Measurements from ENCODE around the gene CADM1.

The CADM1 gene

DNA sequence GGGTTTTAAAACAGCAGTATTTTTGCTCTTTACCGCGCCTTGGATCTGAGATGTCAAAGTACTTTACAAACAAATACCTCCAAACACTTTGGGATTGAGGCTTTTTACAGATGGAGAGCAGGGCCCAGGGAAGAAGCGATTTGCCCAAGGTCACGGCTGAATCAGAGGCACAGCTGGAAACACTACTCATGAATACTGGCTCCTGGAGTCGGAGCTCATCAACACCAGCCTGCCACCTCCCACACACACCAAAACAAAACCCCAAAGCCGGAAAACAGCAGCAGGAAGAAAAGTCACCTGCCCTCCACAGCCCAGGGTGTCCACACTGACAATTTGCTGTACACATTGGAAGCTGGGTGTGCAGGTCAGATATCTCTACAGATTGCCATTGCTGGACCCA is 339.4 kb downstream of the CADM1 start:
- no peaks in the 10 kb centered on the region for H3K4me1 ChIP-seq (ENCODE audit: control insufficient read depth, insufficient read depth, low read length)
- no peak overlapping the region for H3K9ac ChIP-seq (ENCODE audit: low read length)
- no peak overlapping the region for H3K27ac ChIP-seq (ENCODE audit: low read depth, low read length)
- peaks cover 4% of the 10 kb centered on the region for H3K27me3 ChIP-seq (ENCODE audit: control insufficient read depth, insufficient read depth, low read length)
- no peak overlapping the region for H3K4me3 ChIP-seq (ENCODE audit: low read length)
- H3K36me3 ChIP-seq (ENCODE audit: control insufficient read depth, insufficient read depth, low read length), result no peaks in the 10 kb centered on the region

DNA sequence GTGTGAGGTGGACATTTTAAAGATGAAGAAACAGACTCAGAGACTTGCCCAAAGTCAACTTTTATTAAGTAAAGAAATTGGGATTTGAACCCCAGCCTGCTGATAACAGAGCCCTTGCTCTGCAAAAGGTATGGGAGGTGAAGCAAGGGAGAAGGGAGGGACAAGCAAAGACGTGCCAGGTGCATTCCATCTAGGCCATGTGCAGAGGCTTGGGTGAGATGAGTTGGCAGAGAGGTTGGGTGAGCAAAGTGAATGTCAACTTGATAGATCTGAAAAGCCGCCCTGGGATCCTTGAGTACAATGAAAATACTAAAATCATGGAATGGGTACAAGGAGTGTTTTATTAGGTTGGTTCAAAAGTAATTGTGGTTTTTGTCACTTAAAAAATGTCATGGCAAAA is 341.3 kb downstream of the CADM1 start:
- Histone ChIP-seq H3K9ac (ENCODE audit: low read length) (no peak overlapping the region), H3K27me3 (ENCODE audit: control insufficient read depth, insufficient read depth, low read length) (peaks cover 4% of the 10 kb centered on the region), H3K4me1 (ENCODE audit: control insufficient read depth, insufficient read depth, low read length) (no peaks in the 10 kb centered on the region), H3K36me3 (ENCODE audit: control insufficient read depth, insufficient read depth, low read length) (no peaks in the 10 kb centered on the region), H3K27ac (ENCODE audit: low read depth, low read length) (no peak overlapping the region), H3K4me3 (ENCODE audit: low read length) (no peak overlapping the region)

DNA sequence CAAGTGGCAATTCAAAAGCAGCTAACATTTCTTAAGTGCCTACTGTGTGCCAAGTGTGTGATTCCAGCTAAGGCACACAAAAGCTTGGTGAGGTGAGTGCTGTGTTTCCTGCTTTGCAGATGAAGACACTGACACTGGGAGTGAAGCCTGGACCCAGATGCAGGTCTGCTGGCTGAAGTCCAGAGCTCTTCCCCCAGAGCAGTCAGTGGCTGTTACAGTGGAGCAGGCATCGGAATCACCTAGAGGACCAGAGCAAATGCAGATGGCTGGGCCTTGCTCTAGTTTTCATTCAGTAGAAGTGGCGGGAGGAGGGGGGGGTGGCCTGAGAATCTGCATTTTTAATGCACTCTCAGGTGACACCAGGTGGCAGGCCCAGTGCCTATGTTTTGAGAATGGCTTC is 342.3 kb downstream of the CADM1 start:
- Histone ChIP-seq H3K27me3 (ENCODE audit: control insufficient read depth, insufficient read depth, low read length) (peaks cover 4% of the 10 kb centered on the region), H3K36me3 (ENCODE audit: control insufficient read depth, insufficient read depth, low read length) (no peaks in the 10 kb centered on the region), H3K4me1 (ENCODE audit: control insufficient read depth, insufficient read depth, low read length) (no peaks in the 10 kb centered on the region), H3K9ac (ENCODE audit: low read length) (no peak overlapping the region), H3K27ac (ENCODE audit: low read depth, low read length) (no peak overlapping the region), H3K4me3 (ENCODE audit: low read length) (no peak overlapping the region)

DNA sequence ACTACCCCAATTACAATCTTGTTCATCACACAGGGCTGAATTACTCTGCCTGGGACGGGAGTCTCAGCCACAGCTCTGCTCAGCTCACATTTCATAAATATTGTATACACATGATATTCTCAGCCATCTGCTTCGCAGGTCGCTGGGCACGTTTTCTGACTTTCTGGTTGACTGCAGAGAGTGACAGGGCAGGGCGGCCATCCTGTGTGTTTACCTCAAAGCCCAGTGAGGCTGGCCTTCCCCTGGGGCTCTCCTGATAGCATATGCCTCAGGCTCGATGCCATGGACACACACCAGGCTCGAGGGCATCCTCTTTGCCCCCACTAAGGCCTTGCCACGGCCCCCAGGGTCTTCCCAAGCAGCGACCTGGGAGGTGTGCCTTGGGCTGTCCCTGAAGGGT is 345.0 kb downstream of the CADM1 start:
- Histone ChIP-seq H3K4me1 (ENCODE audit: control insufficient read depth, insufficient read depth, low read length) (no peaks in the 10 kb centered on the region), H3K36me3 (ENCODE audit: control insufficient read depth, insufficient read depth, low read length) (no peaks in the 10 kb centered on the region), H3K27me3 (ENCODE audit: control insufficient read depth, insufficient read depth, low read length) (peaks cover 4% of the 10 kb centered on the region)

DNA sequence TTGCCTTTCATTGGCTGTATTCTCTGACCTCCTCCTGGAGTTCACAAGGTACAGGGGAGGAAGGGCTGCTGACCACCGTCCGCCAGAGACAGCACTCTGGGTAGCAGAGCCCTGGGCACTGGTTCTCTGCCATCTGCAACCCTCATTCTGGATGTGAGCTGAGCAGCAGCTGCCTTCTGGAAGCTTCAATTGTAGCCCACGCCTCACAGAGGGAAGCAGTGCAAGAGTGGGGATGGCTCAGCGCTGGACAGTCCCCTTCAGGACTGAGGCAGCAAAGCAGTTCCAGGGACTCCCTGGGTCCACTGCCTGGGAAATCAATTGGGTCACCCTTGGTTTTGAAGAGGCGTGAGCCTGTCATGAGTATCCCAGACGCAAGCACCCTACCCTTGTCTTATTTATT is 346.2 kb downstream of the CADM1 start:
- H3K4me3 ChIP-seq (ENCODE audit: low read length), result no peak overlapping the region
- H3K36me3 ChIP-seq (ENCODE audit: control insufficient read depth, insufficient read depth, low read length), result no peaks in the 10 kb centered on the region
- H3K27ac ChIP-seq (ENCODE audit: low read depth, low read length), result no peak overlapping the region
- no peak overlapping the region for H3K9ac ChIP-seq (ENCODE audit: low read length)
- H3K4me1 ChIP-seq (ENCODE audit: control insufficient read depth, insufficient read depth, low read length), result no peaks in the 10 kb centered on the region
- H3K27me3 ChIP-seq (ENCODE audit: control insufficient read depth, insufficient read depth, low read length), result no peaks in the 10 kb centered on the region

More for the DNA sequence above, 345.0 kb downstream of the CADM1 start:
- Histone ChIP-seq H3K9ac (ENCODE audit: low read length) (no peak overlapping the region), H3K27ac (ENCODE audit: low read depth, low read length) (no peak overlapping the region), H3K4me3 (ENCODE audit: low read length) (no peak overlapping the region)

DNA sequence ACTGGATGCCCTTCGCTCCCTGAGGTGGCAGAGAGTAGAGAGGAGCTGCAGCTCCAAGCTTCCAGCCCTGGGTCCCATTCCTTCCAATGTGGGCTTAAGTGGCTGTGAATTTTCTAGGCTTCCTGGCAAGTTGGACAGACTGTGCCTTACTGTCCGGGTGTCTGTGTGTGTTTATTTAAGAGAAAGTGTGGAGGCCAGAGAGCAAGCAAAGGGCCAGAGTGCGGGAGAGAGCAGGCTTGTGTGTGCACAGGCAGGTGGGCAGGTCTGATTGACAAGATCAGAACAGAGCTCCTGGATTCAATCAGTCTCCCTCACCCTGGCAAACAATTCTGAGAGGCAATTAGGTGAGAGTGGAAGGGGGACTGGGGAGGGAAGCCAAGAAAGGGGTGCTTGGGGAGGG is 347.0 kb downstream of the CADM1 start:
- Histone ChIP-seq H3K36me3 (ENCODE audit: control insufficient read depth, insufficient read depth, low read length) (no peaks in the 10 kb centered on the region), H3K9ac (ENCODE audit: low read length) (no peak overlapping the region), H3K27me3 (ENCODE audit: control insufficient read depth, insufficient read depth, low read length) (no peaks in the 10 kb centered on the region), H3K27ac (ENCODE audit: low read depth, low read length) (no peak overlapping the region), H3K4me3 (ENCODE audit: low read length) (no peak overlapping the region), H3K4me1 (ENCODE audit: control insufficient read depth, insufficient read depth, low read length) (no peaks in the 10 kb centered on the region)

DNA sequence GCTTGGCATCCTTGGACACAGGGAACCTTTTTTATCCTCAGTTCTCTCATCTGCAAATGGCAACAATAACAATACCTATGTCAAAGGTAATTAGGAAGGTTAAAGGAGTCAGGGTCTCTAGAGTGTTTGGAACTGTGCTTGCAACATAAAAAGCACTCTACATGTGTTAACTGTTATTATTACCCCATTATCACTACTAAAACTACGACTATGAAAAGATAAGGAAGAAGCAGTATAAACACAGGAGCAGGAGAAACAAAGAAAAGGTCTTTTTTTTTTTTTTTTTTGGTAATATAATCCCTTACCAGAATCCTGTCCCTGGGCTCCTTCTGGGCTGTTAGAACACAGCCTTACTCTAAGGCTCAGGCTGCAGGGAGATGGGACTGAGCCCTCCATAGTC is 348.2 kb downstream of the CADM1 start:
- no peak overlapping the region for H3K4me3 ChIP-seq (ENCODE audit: low read length)
- no peaks in the 10 kb centered on the region for H3K27me3 ChIP-seq (ENCODE audit: control insufficient read depth, insufficient read depth, low read length)
- H3K4me1 ChIP-seq (ENCODE audit: control insufficient read depth, insufficient read depth, low read length), result no peaks in the 10 kb centered on the region
- H3K36me3 ChIP-seq (ENCODE audit: control insufficient read depth, insufficient read depth, low read length), result no peaks in the 10 kb centered on the region
- no peak overlapping the region for H3K9ac ChIP-seq (ENCODE audit: low read length)
- no peak overlapping the region for H3K27ac ChIP-seq (ENCODE audit: low read depth, low read length)

DNA sequence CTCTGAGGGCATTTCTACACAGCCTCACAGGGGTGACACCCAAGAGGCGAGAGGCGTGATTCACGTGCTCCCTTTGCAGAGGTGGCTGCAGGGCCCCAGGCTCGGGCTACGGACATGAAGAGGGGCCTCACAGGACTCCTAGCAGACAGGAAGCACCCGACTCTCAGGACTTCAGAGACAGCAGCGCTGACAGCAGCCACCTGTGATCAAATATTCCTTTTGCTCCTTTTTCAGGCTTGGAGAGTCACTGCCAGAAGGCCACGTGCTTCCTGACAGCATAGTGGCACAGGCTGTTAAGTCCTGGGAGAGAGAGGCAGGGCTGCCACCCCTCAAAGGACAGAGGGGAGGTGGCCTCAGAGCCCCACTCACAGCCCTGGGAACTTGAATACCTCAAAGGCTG is 348.9 kb downstream of the CADM1 start:
- Histone ChIP-seq H3K27ac (ENCODE audit: low read depth, low read length) (no peak overlapping the region), H3K4me1 (ENCODE audit: control insufficient read depth, insufficient read depth, low read length) (no peaks in the 10 kb centered on the region), H3K9ac (ENCODE audit: low read length) (no peak overlapping the region), H3K4me3 (ENCODE audit: low read length) (no peak overlapping the region), H3K27me3 (ENCODE audit: control insufficient read depth, insufficient read depth, low read length) (no peaks in the 10 kb centered on the region), H3K36me3 (ENCODE audit: control insufficient read depth, insufficient read depth, low read length) (no peaks in the 10 kb centered on the region)

DNA sequence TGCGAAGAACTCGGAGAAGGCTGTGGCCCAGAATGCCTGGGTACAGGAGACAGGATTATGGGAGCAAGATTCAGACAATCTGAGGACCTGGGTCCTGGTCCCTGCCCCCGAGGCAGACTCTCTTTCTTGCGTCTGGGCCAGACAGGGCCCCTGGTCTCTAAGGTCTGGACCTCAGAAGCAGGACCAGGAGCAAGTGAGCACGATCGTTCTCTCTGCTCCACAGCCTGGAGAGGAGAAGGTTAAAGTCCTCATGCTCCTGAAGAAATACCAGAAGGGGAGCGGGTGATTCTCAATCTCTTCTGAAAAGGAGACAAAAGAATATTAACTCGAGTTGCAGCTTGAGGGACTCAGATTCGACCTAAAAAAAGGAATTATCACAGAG is 349.9 kb downstream of the CADM1 start:
- no peak overlapping the region for H3K27ac ChIP-seq (ENCODE audit: low read depth, low read length)
- H3K27me3 ChIP-seq (ENCODE audit: control insufficient read depth, insufficient read depth, low read length), result no peaks in the 10 kb centered on the region
- H3K36me3 ChIP-seq (ENCODE audit: control insufficient read depth, insufficient read depth, low read length), result no peaks in the 10 kb centered on the region
- H3K9ac ChIP-seq (ENCODE audit: low read length), result no peak overlapping the region
- H3K4me3 ChIP-seq (ENCODE audit: low read length), result no peak overlapping the region
- H3K4me1 ChIP-seq (ENCODE audit: control insufficient read depth, insufficient read depth, low read length), result no peaks in the 10 kb centered on the region

DNA sequence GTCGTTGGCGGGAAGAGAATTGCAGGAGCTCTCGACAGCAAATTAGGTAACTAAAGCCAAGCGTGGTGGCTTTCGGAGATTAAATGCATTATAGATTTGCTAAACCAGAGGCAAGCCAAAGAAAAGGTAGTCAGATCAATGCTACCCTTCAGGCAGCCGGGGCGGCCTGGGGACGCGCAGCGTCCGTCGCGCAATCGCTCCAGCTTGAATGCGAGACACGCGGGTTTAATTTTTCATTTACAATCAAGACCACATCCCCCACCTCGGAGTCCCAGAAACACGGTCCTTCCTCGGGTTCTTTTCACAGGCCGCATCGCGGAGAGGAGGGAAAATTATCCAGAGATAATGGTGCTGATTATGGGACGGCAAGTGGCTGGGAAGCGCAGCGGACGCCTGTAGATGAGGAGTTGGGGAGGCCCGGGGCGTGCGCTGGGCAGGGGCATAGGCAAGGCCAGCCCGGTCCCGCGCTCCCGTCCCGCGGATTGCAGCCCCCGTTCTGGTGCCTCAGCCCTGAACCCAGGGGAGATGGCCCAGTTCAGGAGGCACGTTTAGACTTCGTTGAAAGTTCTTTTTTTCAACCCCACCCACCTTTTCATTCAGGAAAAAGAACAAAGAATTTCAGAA is 350.4 kb downstream of the CADM1 start:
- Histone ChIP-seq H3K4me1 (ENCODE audit: control insufficient read depth, insufficient read depth, low read length) (no peaks in the 10 kb centered on the region), H3K27me3 (ENCODE audit: control insufficient read depth, insufficient read depth, low read length) (no peaks in the 10 kb centered on the region), H3K9ac (ENCODE audit: low read length) (no peak overlapping the region), H3K36me3 (ENCODE audit: control insufficient read depth, insufficient read depth, low read length) (no peaks in the 10 kb centered on the region), H3K27ac (ENCODE audit: low read depth, low read length) (no peak overlapping the region), H3K4me3 (ENCODE audit: low read length) (no peak overlapping the region)

DNA sequence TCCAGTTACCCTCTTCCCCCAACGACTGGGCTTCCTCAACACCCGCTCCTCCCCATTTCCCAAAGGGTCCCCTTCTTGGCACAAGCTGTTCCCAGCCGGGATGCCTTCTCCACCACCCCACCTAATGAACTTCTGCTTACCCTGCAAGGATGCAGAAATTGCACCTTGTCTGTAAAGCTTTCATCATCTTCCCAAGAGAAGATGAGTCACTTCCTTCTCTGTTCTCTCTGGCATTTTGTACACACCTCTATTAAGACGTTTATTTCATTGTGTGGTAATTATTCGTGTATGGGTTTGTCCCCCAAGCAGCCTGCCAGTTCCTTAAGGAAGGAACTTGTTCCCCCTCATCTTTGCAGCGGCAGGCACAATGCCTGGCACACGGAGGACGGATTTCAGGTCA is 351.1 kb downstream of the CADM1 start:
- Histone ChIP-seq H3K9ac (ENCODE audit: low read length) (no peak overlapping the region), H3K36me3 (ENCODE audit: control insufficient read depth, insufficient read depth, low read length) (no peaks in the 10 kb centered on the region), H3K4me1 (ENCODE audit: control insufficient read depth, insufficient read depth, low read length) (no peaks in the 10 kb centered on the region), H3K4me3 (ENCODE audit: low read length) (no peak overlapping the region), H3K27me3 (ENCODE audit: control insufficient read depth, insufficient read depth, low read length) (no peaks in the 10 kb centered on the region), H3K27ac (ENCODE audit: low read depth, low read length) (no peak overlapping the region)

DNA sequence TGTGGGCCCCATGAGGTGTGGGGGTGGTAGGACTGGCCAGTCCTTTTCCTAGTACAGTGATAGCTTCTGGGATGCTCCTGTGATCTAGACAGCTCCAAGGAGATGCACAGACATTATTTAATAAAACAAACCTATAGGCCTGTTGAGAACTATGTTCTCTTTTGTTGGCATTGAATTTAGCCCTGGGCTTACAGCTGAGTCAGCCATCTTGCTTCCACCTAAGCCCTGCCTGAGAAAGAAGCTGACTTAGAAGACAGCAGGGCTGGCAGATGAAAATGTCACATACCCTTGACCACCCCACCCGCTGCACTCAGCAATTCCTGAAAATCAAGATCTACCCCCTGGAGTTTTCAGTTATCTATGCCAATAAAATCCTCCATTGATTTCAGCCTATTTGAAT is 353.2 kb downstream of the CADM1 start:
- H3K36me3 ChIP-seq (ENCODE audit: control insufficient read depth, insufficient read depth, low read length), result no peaks in the 10 kb centered on the region
- no peak overlapping the region for H3K27ac ChIP-seq (ENCODE audit: low read depth, low read length)
- no peak overlapping the region for H3K9ac ChIP-seq (ENCODE audit: low read length)
- H3K27me3 ChIP-seq (ENCODE audit: control insufficient read depth, insufficient read depth, low read length), result no peaks in the 10 kb centered on the region
- H3K4me1 ChIP-seq (ENCODE audit: control insufficient read depth, insufficient read depth, low read length), result no peaks in the 10 kb centered on the region
- H3K4me3 ChIP-seq (ENCODE audit: low read length), result no peak overlapping the region

DNA sequence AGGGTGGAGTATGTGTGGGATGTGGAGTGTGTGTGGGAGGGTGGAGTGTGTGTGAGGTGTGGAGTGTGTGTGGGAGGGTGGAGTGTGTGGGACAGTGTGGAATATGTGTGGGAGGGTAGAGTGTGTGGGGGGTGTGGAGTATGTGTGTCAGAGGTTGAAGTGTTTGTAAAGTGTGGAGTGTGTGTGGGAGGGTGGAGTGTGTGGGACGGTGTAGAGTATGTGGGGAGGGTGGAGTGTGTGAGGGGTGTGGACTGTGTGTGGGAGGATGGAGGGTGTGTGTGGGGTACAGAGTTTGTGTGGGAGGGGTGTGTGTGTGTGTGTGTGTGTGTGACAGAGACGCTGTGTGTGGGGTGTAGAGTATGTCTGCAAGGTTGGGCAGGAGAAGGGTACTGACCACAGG is 355.5 kb downstream of the CADM1 start:
- Histone ChIP-seq H3K36me3 (ENCODE audit: control insufficient read depth, insufficient read depth, low read length) (no peaks in the 10 kb centered on the region), H3K4me3 (ENCODE audit: low read length) (no peak overlapping the region), H3K27ac (ENCODE audit: low read depth, low read length) (no peak overlapping the region), H3K9ac (ENCODE audit: low read length) (no peak overlapping the region), H3K27me3 (ENCODE audit: control insufficient read depth, insufficient read depth, low read length) (no peaks in the 10 kb centered on the region), H3K4me1 (ENCODE audit: control insufficient read depth, insufficient read depth, low read length) (no peaks in the 10 kb centered on the region)

Data from rectal smooth muscle tissue (tissue), 1 donor.